Measurements from ENCODE around the gene PASK.
"Not testable (repeated sequence)": the region's sequence is repeated elsewhere in the genome, so short reads cannot be mapped to it uniquely, and the experiment has no call there.

Gene PASK

DNA sequence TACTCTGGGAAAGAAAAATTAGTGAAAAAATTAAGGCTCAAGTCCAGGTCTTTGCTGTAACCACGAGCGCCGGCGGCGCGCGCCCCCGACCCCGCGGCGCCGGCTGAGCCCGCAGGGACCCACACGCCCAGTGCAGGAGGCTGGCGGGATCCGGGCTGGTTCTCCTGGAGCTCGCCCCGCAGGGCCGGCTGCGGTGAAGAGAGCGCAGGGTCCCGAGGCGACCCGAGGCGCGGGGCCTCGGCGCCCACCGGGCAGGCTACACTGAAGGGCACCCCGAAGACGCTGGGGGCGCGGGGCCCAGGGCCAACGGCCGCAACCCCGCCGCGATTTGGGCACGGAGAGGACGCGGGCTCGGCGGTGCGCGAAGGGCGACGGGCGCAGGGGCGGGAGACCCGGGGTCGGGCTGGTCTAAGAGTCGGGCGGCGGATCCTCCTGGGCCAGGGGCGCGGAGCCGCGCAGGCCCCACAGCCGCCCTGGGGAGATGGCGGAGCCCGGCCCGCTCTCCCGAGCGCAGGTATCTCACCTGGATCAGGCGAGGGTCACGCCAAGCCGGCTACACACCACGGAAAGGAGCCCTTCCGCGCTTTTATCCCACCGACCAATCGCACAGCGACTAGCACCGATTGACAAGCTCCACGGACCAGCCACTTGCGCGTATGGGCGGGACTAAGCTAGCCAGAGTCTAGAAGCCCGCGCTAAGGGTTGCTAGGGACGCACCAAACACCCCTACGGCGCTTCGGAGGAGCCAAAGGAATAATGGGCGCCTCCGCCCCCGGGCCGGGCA lies at the start of gene PASK:
Gene PASK, minus strand, starts transcription at position 582 of the 784 bp plus-strand sequence. CDS start 6,440 bp downstream, outside the sequence.
- in situ Hi-C loops (cut with HindIII; ENCODE audit: low sequenced_read_pairs): no loop called here

DNA sequence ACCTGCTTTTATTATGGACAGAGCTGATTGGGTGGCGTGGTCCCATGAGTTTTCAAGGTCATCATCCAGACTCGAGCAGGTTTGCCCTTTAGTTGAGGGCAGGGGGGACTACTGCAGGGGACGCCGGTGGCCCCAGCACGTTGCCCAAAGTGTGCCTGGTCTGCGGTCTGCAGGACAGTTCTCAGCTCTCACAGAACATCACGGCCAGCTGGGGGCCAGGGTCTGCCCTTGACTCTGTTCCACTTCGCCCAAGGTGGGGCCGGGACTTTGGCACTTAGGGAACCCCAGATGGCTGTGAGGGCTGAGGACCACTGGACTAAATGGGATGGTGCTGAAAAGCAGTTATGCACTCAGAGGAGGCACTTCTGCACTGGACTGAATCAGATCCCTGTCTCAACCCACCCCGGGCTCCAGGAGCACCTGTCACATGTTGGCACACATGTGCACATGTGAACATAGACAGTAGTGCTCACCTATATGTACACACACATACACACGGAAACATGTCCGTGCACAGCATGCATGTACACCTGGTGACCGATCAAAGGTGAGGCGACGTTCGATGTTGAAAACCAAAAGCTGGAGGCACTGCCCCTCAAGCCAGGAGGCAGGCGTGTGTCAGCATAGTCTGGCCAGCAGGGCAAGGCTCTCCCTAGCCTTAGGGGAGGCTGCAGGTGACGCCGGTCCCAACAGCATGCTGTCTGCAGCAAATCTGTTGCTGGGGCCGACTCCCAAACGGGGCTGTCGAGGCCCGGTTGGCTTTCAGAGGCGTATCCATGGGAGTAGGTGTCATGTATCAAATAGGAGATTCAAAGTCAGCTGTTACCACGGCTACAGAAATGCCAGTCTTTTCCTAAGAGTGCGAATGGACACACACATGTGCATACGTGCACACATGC lies 49.4 kb upstream of the PASK start:
- in situ Hi-C loops (cut with HindIII; ENCODE audit: low sequenced_read_pairs): no loop called here

- in situ Hi-C loops (cut with HindIII; ENCODE audit: low sequenced_read_pairs): no loop called here
Measured at GRCh38 chr2:241197947-241198346, 48.7 kb upstream of the PASK start.

- in situ Hi-C loops (cut with HindIII; ENCODE audit: low sequenced_read_pairs): not testable (repeated sequence)
Measured at GRCh38 chr2:241197246-241197645, 48.0 kb upstream of the PASK start.

GRCh38 chr2:241195506-241196130 lies 46.3 kb upstream of the PASK start:
- in situ Hi-C loops (cut with HindIII; ENCODE audit: low sequenced_read_pairs): no loop called here

DNA sequence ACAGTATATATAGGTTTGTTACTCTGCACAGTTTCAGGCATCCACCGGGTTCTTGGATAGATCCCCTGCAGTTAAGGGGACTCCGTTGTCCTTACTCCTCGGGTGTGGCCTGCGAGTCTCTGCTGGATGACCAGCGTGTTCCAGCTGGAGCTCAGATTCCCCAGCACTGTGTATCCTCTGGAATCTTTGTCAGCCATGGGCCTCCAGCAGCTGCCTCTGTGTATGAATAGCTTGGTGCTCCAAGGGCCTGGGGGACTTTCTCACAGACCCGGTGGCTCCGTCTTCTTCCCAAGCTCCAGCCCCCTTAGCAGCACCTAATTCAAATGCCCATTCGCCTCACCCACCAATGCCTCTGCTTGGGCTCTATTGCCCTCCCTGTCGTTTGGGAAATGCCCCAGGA lies 45.5 kb upstream of the PASK start:
- in situ Hi-C loops (cut with HindIII; ENCODE audit: low sequenced_read_pairs): no loop called here

GRCh38 chr2:241193271-241193670 lies 44.0 kb upstream of the PASK start:
- in situ Hi-C loops (cut with HindIII; ENCODE audit: low sequenced_read_pairs): no loop called here

DNA sequence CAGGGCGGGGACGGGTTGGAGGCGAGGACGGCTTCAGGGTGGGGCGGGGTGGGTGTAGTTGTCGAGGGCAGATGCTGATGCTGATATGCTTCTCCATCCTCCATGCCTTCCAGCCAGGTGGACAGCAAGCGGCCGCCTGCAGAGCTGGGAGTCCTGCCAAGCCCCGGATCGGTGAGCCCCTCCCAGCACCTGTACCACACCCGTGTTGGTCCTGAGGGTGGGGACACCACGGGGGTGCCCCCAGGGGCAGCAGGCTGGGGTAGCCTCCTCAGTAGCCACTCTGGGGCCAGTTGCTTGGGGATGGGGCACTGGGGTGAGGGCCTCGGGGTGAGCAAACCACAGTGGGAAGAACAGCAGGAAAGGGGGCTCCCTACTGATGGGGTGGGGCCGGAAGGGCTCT lies 41.8 kb upstream of the PASK start:
- in situ Hi-C loops (cut with HindIII; ENCODE audit: low sequenced_read_pairs): no loop called here

GRCh38 chr2:241190291-241190981 lies 41.2 kb upstream of the PASK start:
- in situ Hi-C loops (cut with HindIII; ENCODE audit: low sequenced_read_pairs): no loop called here

DNA sequence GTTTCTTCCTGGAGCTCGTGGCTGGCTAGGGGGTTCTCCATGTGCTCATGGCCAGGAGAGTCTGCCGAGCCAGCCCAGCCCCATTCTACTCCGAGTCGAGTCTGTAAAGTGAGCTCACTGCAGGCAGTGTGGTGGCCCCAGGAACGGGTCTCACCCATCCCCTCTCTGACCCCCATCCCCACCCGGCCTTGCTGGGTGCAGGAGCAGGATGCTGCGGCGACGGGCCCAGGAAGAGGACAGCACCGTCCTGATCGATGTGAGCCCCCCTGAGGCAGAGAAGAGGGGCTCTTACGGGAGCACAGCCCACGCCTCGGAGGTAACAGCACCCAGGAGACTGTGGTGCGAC lies 40.6 kb upstream of the PASK start:
- in situ Hi-C loops (cut with HindIII; ENCODE audit: low sequenced_read_pairs): no loop called here

DNA sequence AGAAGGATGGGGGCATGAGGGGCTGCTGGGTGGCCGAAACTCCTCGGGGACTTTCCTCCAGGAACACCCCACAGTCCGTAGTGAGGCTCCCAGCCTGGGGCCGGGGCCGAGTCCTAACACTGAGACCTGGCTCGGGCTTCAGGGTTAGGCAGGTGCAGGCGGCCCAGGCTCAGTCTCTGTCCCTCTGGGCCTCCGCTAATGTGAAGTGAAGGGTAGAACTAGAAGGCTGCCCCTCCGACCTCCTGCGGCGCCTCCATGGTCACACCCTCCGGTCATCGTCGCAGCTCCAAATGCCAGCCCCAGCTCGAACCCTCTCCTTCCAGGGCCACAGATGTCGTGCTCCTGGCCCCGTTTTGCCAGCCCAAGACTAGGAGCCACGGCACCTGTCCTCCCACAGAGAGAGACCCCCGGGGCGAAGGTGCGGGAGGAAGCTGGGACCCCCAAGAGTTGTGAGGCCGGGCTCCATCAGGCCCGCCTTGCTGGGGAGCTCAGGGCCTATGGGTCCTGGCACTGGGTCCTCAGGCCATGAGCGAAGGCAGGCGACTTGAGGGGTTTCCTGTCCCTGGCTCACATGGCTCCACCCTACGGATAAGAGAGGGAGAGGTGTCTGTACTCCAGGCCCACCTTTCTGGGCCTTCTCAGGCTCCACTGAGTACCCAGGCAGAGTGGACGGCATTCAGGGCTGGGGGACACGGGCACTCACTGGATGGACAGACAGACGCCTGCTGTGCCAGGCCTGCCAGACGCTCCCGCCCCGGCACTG lies 40.0 kb upstream of the PASK start:
- in situ Hi-C loops (cut with HindIII; ENCODE audit: low sequenced_read_pairs): no loop called here

DNA sequence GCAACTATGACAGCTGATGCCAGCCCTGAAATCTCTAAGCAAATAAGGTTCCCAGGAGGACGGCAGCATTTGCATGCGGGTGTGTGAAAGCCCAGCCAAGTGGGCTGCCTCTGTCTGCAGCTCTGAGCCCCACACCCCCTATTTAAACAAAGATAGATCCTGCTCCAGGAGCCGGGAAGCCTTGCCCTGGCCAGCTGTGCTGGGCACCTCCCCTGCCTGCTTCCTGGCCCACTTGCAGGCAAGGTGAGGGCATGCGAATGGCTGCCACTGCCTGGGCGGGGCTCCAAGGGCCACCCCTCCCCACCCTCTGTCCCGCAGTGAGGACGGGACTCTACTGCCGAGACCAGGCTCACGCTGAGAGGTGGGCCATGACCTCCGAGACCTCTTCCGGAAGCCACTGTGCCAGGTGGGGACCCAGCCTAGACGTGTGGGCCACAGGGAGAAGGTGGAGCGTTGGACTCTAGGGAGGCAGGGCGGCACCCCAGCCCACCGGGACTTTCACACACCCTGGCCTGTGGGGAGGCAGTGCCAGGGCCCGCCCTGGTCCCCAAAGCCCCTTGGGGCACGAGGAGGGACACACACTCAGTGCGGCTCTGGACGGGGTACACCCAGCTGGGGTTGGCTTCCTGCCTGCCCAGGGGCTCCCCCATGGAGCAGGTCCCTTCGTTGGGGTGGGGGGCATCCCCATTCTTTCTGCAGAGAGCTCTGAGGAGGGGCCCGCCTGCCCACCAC lies 39.3 kb upstream of the PASK start, which contains the start of gene ANO7:
Gene ANO7, plus strand, starts transcription at position 317 of the 732 bp plus-strand sequence. CDS start 1,387 bp downstream, outside the sequence.
- in situ Hi-C loops (cut with HindIII; ENCODE audit: low sequenced_read_pairs): no loop called here

DNA sequence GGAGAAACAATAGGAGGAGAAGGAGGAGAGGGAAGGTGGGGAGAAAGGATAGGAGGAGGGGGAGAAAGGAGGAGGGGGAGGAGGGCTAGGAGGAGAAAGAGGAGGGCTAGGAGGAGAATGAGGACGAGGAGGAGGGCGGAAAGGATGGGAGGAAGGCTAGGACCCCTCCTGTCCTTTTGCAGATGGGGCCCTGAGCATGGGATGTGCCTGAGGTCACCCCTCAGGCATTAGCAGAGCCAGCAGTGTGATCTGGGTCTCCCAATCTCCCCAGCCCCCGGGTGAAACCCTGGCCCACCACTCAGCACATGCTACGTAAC lies 38.6 kb upstream of the PASK start:
- in situ Hi-C loops (cut with HindIII; ENCODE audit: low sequenced_read_pairs): no loop called here

GRCh38 chr2:241187101-241187917 lies 38.0 kb upstream of the PASK start:
- in situ Hi-C loops (cut with HindIII; ENCODE audit: low sequenced_read_pairs): no loop called here

DNA sequence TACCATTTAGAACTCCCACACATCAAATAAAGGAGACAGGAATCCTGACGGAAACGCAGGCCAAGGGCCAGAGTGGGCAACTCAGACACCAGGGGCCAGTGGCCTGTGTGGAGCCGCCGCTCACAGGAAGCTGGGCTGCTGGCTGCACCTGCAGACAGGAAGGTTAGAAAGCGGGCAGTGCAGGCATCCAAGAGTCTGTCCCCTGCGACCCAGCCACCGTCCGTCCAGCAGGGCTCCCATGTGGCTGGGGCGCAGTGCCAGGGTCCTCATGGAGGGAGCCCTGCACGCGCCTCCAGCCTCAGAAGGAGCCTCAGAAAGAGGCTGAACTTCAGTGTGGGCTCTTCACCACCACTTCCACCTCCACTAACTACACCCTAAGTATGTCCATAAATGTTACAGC lies 36.7 kb upstream of the PASK start:
- in situ Hi-C loops (cut with HindIII; ENCODE audit: low sequenced_read_pairs): no loop called here

- in situ Hi-C loops (cut with HindIII; ENCODE audit: low sequenced_read_pairs): no loop called here
Measured at GRCh38 chr2:241184901-241185300, 35.6 kb upstream of the PASK start.

GRCh38 chr2:241183221-241183620 lies 33.9 kb upstream of the PASK start:
- in situ Hi-C loops (cut with HindIII; ENCODE audit: low sequenced_read_pairs): no loop called here

- in situ Hi-C loops (cut with HindIII; ENCODE audit: low sequenced_read_pairs): no loop called here
Measured at GRCh38 chr2:241182531-241183133, 33.4 kb upstream of the PASK start.

Measured in endothelial cell of hepatic sinusoid (primary cell).